HG03060 (cell line): ENCODE data around the gene PRKN.
"Not testable (repeated sequence)": the region's sequence is repeated elsewhere in the genome, so short reads cannot be mapped to it uniquely, and the experiment has no call there.

ENCODE experiments used
- ATAC-seq: cut with Tn5 transposase; IDR thresholded peaks from one replicate; pipeline ENCODE4 v1.9.1; 2021; ENCODE audit warnings: low read depth, moderate number of reproducible peaks; ENCODE audit not compliant: unreplicated experiment

Gene PRKN

DNA sequence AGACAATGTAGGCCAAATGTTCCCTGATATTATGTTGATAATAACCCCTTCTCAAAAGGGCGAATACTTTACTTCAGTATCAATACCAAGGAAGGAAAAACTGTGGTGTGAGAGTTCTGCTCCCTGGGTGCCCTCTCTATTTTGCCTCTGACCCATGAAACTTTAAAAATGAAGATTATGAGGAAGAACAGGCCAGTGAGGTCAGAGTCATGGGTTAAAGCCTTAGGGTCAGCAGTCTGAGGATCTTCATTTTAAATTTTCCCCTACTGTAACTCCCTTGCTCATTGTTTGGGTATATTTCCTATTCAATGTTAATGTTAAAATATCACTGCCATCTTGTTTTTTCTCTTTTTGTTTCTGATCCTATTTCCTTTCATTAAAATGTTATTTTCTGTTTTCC is 47.9 kb downstream of the PRKN start:
- no peak for ATAC-seq

DNA sequence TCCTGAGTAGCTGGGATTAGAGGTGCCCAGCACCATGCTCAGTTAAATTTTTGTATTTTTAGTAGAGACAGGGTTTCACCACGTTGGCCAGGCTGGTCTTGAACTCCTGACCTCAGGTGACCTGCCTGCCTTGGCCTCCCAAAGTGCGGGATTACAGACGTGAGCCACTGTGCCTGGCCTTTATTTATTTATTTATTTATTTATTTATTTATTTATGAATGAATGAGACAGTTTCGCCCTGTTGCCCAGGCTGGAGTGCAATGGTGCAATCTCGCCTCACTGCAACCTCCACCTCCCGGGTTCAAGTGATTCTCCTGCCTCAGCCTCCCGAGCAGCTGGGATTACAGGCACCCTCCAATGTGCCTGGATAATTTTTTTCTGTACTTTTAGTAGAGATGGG is 48.7 kb downstream of the PRKN start:
- not testable (repeated sequence) for ATAC-seq

DNA sequence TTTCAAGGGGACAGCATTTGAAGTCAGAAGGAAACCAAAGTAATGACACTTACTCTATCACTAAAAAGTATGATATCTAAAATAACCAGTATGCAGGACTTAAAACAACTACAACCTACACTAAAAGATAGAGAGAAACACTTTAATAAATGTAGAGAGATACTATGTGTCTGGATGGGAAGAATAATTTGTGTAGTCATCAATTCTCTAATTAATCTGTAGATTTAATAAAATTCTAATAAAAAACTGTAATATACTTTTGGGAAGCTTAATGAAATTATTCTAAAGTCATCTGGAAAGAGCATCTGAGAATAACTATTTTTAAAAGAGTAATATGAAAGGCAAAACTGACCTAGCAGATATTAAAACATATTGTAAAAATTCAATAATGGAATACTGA is 52.1 kb downstream of the PRKN start:
- no peak for ATAC-seq

DNA sequence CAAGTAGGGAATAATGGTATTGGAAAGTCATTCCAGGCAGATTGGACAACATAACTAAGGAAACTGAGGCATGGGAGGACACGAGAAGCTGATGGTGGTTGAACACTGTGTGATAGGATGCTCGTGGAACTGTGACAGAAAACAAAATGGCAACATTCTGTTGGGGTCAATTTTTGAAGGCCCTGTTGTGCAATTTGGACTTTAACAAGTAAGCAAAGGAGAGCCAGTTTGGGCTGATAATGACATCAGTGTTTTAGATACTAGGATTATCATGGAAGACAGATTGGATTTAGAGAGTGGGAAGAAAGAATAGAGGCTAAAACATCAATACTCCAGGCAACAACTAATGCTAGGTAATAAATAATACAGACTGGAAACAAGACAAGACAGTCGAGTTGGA is 53.1 kb downstream of the PRKN start:
- ATAC-seq: no peak

DNA sequence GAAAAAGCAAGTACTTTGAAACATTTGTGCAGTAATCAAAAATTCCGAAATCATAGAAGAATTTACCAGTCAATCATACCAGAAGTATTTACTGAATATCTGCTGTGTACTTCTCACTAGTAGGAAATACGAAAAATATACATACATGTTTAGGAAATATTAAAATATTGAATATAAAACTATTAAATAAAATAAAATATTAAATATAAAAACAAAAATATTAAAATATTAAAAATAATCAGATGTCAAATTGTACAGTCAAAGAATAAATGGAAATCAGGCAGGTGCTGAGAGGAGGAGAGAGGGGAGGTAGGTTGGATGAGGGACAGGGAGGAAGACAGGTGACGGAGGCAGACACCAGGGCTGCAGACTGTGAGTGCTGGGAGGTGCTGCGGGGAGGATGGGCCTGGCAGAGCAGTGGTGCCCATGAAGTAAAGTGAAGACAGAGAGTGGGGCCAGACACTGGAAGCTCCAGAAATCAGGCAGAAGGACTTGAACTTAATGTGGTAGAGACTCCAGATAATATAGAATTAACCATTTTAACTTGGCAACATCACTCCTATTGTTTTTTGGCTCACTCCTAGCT is 55.9 kb downstream of the PRKN start:
- no peak for ATAC-seq

DNA sequence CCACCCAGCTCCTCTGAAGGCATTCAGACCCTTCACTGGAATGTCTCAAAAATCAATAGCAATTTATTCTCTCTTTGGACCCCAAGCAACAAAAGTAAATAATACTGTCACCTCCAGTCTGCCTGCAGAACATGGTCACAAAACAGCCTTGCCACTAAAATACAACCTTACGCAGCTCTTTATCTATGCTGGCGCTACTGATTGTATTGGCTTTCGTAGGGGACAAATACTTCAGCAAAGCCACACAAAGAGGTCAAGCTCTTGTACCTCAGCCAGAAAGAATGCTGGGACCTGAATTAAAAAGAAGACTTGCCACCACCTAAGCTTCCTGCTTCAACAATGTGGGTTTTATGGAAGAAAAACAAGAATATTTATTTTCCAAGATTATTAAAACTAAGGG is 57.2 kb downstream of the PRKN start:
- ATAC-seq: no peak

DNA sequence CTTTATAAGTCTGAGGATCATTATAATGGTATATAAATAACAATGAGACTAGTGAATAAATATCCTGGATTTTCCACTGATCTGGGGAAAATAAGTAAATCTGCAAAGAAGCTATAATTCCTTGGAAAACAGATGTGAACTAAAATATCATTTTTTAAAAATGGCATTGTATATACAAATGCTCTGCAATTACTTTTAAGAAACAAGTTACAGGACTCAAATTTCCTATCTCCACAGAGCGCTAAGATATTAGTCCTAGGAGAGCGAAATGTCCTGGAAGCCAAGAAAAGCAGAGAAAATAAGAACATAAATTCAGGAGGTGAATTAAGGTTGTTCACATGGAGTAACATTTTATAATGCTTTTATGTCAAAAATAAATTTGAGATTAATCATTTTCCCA is 61.3 kb downstream of the PRKN start:
- no peak for ATAC-seq

DNA sequence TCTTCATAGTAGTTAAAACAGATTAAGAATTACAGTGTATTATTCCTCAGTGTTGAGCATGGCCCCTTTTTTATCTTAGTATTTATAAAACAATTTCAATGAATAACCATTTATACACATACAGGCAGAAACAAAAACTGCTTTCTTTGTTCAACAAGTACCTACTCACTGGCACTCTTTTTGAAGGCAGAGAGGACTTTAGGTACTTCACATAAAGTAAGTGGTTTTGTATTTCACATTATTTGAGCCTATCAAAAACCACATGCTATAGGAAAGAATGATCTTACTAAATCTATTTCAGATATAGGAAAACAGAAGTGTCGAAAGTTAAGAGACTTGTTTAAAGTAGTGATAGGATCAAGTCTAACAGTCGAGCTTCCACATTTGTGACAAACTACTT is 73.8 kb downstream of the PRKN start:
- ATAC-seq: no peak

DNA sequence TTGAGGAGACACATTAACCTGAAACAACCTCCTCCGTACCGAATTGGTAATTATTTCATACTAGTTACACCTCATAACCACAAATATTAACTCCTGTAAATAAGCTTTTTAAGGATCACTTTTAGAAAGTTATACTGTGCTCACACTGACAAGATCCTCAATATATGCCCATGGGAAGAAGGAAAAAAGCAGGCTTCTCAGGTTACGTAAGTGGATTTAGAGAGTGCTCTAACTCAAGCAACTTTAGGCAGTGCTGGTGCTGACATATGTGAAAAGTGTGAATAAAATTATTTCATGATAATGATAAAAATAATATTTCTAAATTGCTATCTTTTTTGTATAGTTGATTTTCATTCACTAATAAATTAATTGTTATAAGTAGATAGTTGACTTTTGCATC is 76.1 kb downstream of the PRKN start:
- no peak for ATAC-seq

DNA sequence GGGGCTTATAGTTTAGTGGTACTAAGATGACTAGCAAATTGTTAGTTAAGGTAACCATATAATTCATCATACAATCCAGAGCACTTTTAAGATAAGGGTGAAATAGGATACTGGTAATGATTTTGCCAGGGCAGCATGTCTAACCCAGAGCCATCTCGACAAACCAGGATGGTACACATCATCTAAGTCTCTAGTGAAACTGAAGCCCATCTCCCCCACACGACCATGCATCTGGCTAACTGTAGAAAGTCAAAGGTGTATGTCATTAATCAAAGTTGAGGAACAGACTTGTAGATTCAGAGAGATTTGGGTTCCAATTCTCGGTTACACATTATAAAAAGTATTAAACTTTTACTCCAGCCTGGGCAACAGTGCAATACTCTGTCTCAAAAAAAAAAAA is 78.3 kb downstream of the PRKN start:
- ATAC-seq: no peak

DNA sequence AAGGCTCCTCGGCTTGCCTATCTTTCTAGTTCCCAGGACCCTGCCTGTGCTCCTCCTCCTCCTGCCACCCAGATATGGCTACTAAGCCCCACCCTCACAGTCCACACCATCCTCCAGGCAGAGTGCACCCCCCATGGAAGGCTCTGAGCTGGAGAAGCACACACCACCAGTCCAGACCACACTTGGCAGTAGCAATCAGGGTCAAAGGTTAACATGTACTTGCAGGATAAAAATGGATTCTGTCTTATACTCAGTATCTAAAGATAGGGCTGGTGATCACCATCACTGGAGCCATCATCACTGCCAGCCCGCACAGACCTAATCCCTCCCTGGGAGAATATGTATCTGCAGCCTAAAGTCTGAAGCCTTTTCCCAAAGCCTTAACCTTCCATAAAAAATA is 83.4 kb downstream of the PRKN start:
- ATAC-seq: no peak

DNA sequence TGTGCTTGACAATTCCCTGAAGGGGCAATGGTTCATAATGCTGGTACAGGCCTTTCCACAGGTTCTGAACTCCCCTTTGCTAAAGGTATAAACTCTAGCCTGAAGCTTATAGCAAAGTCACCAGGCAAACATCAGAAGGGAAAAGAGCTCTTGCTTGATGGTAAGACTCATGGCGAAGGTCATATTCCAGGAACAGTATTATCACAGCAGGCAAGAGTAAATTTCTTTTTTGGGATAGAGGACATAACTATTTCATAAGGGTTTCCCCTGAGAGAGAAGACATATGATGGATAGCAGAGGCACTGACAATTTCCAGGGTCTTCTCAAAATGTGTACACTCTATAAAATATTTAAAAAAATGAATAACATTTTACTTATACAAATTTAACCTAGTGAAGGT is 86.8 kb downstream of the PRKN start:
- no peak for ATAC-seq

DNA sequence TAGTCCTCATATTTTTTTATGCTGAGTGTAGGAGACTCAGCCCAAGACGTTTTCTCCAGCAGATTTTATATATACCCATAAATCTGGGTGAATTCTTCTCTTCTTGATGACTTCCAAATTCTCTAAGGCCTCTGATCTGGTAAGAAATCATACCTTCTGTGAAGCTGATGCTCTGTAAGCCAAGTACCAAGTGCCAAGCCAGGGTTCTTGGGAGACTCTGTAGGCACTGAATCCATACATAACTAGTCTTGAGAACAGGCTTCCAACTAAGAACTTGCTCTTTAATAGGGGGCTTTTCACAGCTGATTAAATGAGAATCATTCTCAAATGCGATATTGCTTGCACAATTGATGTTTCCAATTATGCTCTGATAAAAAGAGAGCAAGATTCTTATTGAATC is 87.6 kb downstream of the PRKN start:
- ATAC-seq: no peak

DNA sequence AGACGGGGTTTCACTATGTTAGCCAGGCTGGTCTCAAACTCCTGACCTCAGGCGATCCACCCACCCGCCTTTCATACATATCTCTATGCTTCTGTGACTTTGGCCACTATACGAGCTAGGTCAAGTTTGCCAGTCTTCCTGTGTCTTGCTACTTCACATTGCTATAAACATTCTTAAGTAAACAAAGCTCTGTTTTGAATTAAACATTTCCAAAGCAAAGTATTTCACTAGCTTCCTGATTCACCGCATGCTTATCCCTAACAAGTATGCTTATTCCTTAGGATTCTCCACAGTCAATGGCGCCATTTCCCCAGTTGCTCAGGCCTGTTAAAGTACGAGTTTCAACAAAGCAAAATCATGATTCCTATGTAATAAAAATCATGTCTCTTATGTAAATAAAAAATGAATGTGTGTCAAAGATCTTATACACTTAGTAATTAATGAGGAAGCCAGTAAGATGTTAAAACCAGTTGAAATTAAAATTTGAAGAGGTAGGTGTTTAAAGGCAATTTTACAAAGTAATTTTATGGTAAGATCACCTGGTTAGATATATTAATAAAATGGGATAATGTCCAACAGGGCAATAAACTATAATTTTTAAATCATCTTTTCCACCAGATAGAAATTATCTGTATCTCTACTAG is 88.5 kb downstream of the PRKN start:
- ATAC-seq: no peak

DNA sequence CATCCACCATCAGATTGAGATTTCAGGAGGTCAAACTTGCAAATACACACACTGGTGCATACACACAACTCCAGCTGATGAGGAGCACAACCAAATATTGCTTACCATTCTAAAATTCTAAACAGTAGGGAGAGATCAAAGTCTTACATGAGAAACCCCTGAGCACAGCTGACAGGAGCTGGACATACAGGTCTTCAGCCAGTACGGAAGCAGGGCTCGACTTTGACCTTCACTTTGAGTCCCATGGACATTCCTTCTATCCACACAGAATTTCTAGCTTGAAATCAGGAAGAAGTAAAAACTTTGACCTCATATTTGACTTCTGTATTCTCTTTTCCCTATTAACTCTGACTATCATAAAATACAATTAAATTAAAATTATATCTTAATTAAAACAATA is 90.2 kb downstream of the PRKN start:
- no peak for ATAC-seq

DNA sequence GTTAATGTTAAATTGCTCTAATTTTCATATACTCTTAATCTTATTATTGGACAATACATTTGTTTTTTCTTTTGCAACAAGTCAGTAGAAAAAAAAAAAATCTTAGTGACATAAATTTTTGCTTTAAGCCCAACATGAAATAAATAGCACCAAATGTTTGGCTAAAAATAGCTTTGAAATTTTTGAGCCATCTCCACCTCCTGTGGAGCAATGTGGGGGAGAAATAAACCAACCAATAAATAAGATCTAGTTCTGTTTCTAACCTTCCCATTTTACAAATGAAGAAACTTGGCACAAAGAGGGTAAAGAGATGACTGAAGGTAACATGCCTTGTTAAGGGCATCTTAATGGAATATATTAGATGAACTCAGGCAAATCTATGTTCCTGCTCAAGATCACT is 91.4 kb downstream of the PRKN start:
- no peak for ATAC-seq

DNA sequence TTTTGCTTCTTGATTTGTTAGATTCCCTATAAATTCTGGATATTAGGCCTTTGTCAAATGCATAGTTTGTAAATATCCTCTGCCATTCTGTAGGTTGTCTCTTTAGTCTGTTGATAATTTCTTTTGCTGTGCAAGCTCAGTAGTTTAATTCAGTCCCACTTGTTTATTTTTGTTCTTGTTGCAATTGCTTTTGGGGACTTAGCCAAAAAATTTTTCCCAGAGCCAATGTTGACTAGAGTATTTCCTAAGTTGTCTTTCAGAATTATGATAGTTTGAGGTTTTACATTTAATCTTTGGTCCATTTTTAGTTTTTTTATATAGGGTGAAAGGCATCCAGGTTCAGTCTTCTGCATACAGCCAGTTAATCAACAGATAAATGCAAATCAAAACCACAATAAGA is 96.0 kb downstream of the PRKN start:
- no peak for ATAC-seq

DNA sequence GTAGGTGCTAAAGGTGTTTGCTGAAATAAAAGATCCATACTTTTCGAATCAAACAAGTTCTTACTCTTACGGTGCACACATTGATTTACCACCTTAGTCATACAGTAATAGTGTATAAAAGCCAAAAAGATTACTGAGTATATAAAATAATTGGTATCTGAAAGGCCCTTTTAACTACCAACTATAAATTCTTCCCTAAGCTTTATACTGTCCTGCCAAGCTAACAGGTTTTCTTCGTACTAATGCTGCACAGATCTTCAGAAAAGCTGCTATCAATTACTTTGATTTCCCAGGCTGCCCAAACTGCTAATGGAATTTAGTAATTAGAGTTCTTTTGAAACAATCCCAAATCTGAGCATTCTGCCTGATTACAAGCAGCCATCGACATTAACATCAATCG is 97.5 kb downstream of the PRKN start:
- ATAC-seq: no peak

DNA sequence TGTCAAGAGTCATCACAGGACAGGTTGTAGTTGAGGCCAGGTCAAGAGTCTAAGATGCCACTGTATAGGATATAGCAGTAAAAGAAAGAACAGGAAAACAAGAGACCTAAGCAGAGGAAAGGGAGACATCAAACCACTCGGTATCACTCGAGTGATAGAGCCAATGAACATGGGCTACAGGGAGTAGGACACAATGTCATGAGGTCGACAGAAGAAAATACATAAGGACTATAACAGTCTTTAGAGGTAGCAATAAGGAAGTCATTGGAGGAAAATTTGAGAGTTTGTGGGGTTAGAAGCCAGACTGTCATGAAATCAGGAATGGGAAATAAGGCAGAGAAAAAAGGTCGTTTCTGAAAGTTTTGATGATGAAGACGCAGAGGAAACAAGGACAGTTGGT is 99.7 kb downstream of the PRKN start:
- no peak for ATAC-seq

DNA sequence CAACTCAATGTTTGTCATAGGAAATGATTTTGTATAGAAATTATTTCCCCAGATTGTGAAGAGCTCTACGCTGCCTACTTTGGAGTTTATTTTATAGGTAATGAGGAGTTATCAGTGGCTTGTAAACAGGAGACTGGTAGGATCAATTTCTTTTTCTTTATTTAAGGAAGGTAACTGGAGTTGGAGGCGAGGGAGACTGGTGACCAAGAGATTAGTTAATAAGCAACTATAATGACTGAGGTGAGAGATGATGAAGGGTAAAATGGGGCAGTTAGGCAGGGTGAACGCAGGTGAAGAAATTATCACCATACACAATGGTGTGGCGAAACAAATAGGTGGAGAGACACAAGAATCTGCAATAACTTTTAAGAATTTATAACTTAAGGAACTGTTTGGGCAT is 100.2 kb downstream of the PRKN start:
- no peak for ATAC-seq

DNA sequence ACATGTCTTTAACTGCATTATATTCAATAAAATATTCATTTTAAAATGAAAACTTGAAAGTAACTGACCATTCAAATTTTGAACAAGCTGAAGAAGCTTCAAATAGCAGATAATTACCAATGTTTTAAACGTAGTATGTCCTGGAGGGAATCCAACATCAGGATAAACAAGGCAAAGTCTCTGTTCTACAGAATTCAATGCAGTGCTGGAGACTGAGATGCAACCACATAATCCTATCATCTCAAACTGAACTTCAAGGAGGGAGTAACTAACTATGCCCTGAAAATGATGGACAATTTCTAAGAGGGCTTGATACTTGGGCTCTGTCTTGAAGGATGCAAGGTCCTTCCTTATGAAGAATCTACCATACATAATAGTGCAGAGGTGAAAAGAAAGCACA is 100.7 kb downstream of the PRKN start:
- no peak for ATAC-seq

DNA sequence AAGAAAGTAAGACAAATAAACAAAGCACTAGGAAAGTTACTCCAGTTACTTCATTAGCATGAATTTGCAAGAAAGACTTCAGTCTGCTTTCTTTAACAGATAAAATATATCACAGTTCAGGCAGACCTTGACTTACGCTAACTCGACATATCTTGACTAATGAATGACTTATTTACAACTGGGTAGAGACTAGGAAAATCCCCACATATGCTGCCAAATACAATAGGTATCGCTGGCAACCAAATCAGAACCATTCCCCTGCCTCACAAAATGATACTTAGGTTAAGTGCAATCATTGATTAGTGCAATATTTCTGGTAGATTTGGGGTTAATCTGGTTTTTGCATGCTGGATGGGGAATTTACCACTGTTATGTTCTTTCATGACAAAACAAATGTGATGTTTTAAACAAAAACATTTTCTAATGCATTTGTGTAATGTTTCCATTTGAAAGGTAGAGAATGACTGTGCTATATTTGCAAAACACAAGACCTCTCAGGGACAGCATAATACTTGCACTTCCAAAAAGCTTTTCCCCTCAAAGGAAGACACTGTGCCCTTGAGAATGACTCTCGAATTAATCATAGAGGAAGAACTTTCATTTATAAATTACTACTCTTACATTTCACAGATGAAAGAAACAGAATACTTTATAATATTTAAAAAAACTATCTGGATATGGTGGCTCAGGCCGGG is 101.6 kb downstream of the PRKN start:
- ATAC-seq: no peak
